Thyroid gland (tissue), 4 donors: Measurements from ENCODE around the gene MDH1B. TPM values are rescaled to one million over a fixed set of nuclear protein-coding genes. Genes with fewer than 3 reads are reported as not detected.

Experiments
- DNase-seq, 2 donors: peaks; one replicate each; pipeline ENCODE4 v3.0.0-alpha.2; 2019
- H3K27ac ChIP-seq, 3 donors: fragments of 200-600 bp; sonication (generic); 1 replicate in 2 of 3; 2 replicates in 1 of 3; pipeline ENCODE4 v1.5.1; 2016 to 2019; ENCODE audit warnings: mild to moderate bottlenecking in 1 of 3, moderate library complexity in 1 of 3
- H3K27me3 ChIP-seq: fragments of 200-600 bp; sonication (generic); one replicate; pipeline ENCODE4 v1.5.1; 2019
- H3K36me3 ChIP-seq, 2 donors: fragments of 200-600 bp; sonication (generic); one replicate each; pipeline ENCODE4 v1.5.1; 2016 to 2019
- H3K4me1 ChIP-seq, 2 donors: fragments of 200-600 bp; sonication (generic); one replicate each; pipeline ENCODE4 v1.5.1; 2017 to 2019
- H3K4me3 ChIP-seq, 3 donors: fragments of 200-600 bp; sonication (generic); replicated peaks in 1 of 3; 1 replicate in 2 of 3; 2 replicates in 1 of 3; pipeline ENCODE4 v1.5.1; 2016; ENCODE audit warnings: mild to moderate bottlenecking in 1 of 3
- H3K9me3 ChIP-seq: fragments of 200-600 bp; sonication (generic); one replicate; pipeline ENCODE4 v1.5.1; 2017
- POLR2A ChIP-seq, 2 donors: fragments of 450-650 bp; IDR thresholded peaks; one replicate each; pipeline ENCODE4 v1.6.1; 2017; ENCODE audit warnings: antibody characterized with exemption in 2 of 2, mild to moderate bottlenecking in 2 of 2, moderate library complexity in 1 of 2
- WGBS, 2 donors: methylation state at CpG; one replicate each; pipeline ENCODE4 v1.1.5; 2017; 5-methylcytosine and 5-hydroxymethylcytosine counted together
- intact Hi-C: fragments of 100-400 bp; cut with DNase I; formaldehyde crosslinking; loops from one replicate; pipeline ENCODE4 v1.15.1; 2023
- total RNA-seq, 4 donors: library from RNA; depleted of rRNA; stranded (reverse); fragments of >200 nt; gene quantifications; one replicate each; pipeline ENCODE4 v1.2.3, GENCODE V29; 2016
- TF ChIP-seq, protein P1 (sequence below), 6 experiments: fragments of 200-600 bp in 3 of 6; fragments of 450-650 bp in 3 of 6; sonication (generic) in 3 of 6; IDR thresholded peaks; one replicate each; pipeline ENCODE4 v1.5.1; 2016 to 2019; ENCODE audit warnings: antibody characterized with exemption in 6 of 6, mild to moderate bottlenecking in 2 of 6, inconsistent platforms in 1 of 6, moderate library complexity in 1 of 6

The MDH1B gene
- total RNA-seq, 4 donors from 2014 or later: 5.0 to 15.5 (median 11.5) TPM

DNA sequence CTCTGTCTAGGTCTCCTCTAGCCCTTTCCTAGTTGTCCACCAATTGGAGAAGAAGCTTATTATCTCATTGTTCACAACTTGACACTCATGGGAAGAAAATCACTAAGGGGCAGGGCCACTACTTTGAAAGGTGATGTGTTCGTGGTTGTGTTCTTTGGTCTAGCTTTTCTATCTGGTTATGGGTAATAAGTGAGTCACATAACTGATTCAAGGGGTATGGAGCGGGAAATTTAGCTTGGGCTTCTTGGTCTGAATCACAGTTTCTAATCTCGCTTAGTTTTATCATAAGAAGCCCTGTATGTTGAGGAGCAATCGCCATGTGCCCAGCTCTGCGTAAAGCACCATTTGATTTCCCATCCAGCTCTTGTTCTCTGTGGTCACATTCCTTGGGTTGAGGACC lies 28.2 kb downstream of the MDH1B start:
- H3K4me3 ChIP-seq: no peak overlapping the region
- H3K27me3 ChIP-seq: no peaks in the 10 kb centered on the region
- intact Hi-C loops: no loop called here
- H3K27ac ChIP-seq: no peak overlapping the region
- DNase-seq: no peak
- no peaks in the 10 kb centered on the region for H3K36me3 ChIP-seq
- H3K9me3 ChIP-seq: no peaks in the 10 kb centered on the region
- TF ChIP-seq, protein P1, sequence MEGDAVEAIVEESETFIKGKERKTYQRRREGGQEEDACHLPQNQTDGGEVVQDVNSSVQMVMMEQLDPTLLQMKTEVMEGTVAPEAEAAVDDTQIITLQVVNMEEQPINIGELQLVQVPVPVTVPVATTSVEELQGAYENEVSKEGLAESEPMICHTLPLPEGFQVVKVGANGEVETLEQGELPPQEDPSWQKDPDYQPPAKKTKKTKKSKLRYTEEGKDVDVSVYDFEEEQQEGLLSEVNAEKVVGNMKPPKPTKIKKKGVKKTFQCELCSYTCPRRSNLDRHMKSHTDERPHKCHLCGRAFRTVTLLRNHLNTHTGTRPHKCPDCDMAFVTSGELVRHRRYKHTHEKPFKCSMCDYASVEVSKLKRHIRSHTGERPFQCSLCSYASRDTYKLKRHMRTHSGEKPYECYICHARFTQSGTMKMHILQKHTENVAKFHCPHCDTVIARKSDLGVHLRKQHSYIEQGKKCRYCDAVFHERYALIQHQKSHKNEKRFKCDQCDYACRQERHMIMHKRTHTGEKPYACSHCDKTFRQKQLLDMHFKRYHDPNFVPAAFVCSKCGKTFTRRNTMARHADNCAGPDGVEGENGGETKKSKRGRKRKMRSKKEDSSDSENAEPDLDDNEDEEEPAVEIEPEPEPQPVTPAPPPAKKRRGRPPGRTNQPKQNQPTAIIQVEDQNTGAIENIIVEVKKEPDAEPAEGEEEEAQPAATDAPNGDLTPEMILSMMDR (IDR thresholded peaks at IDR 0.05): no peak
- TF ChIP-seq POLR2A (IDR thresholded peaks at IDR 0.05): no peak
- WGBS, 2 donors: 92% methylated on average over 5 of the region's 5 CpGs
- H3K4me1 ChIP-seq: no peaks in the 10 kb centered on the region

DNA sequence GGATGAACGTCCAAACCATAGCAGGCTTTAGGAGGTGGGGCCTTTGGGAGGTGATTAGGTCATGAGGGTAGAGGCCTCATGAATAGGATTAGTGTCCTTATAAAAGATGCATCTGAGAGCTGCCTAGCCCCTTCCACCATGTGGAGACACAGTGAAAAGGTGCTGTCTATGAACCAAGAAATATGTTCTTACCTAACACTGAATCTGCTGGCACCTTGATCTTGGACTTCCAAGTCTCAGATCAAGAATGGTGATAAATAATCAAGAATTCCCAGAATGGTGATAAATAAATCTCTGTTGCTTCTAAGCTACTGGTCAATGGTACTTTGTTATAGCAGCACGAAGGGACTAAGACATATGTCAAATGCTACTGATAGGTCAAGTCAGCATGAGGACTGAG lies 31.8 kb downstream of the MDH1B start:
- intact Hi-C loops: no loop called here

DNA sequence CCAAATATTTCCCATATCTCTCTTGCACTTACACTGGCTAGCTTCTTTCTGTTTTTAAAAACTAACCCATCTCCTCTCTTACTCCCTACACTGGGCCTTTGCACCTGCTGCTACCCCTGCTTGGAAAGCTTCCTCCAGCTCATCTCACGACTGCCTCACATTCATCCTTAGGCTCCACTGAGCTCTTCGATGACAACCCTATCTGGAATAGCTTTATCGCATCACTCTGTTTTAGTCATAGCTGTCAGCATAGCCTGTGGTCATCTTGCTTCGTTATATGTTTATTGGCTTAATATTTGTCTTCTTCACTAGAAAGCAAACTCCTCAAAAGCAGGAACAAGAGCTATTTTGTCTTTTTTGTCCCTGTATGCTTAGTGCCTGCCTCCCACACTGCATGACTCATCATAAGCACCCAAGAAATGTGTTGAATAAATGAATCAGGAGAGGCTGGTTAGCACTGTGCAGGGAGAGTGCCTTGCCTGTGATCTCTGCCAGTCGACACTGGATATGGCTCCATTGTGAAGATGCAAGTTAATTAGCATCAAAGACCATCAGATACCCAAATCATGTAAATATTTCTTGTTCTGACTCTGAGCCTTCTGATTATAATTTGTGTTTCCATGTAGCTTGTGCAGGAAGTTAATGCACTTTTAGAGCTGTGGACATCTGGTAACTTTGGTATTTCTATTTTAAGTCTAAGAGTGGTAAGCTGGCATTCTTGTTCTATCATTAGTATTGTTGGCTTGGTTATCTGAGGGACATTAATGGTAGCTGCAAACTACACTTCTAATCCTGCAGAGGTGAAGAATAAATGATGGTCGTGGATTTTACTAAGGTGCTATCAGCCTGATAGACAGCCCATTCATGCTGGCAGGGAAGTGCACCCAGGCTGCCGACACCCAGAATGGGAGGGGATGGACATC lies 36.6 kb downstream of the MDH1B start:
- intact Hi-C loops: no loop called here
- no peaks in the 10 kb centered on the region for H3K4me1 ChIP-seq
- no peaks in the 10 kb centered on the region for H3K27me3 ChIP-seq
- no peak overlapping the region for H3K4me3 ChIP-seq
- DNase-seq: no peak
- H3K9me3 ChIP-seq: no peaks in the 10 kb centered on the region
- no peaks in the 10 kb centered on the region for H3K36me3 ChIP-seq
- 83 to 88% methylated on average over 7 of the region's 7 CpGs for WGBS, 2 donors
- TF ChIP-seq POLR2A (IDR thresholded peaks at IDR 0.05): no peak
- TF ChIP-seq, protein P1 (IDR thresholded peaks at IDR 0.05): no peak
- H3K27ac ChIP-seq: no peak overlapping the region

More for the DNA sequence above, 31.8 kb downstream of the MDH1B start:
- no peaks in the 10 kb centered on the region for H3K4me1 ChIP-seq
- no peaks in the 10 kb centered on the region for H3K9me3 ChIP-seq
- TF ChIP-seq, protein P1 (IDR thresholded peaks at IDR 0.05): no peak
- TF ChIP-seq POLR2A (IDR thresholded peaks at IDR 0.05): no peak
- H3K27ac ChIP-seq: no peak overlapping the region
- 66 to 79% methylated on average over 2 of the region's 2 CpGs for WGBS, 2 donors
- DNase-seq: no peak
- no peaks in the 10 kb centered on the region for H3K27me3 ChIP-seq
- no peak overlapping the region for H3K4me3 ChIP-seq
- no peaks in the 10 kb centered on the region for H3K36me3 ChIP-seq

DNA sequence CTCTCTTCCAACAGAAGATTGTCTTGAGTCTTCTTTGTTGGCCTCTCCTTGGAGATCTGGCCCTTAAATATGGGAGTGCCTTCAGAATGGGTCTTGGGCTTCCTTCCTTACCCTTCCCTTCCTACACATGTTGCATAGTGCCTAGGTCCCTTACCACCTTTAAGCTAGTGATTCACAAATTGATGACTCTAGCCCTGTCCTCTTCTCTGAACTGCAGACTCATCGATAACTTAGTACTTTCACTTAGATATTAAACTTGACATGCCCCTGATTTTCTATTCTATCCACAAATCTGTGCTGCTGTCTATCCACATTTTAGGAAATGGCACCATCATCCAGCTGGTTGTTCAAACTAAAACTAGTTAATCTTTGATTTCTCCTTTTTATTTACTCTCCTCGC lies 37.8 kb downstream of the MDH1B start:
- Histone ChIP-seq H3K27me3 (no peaks in the 10 kb centered on the region), H3K4me1 (no peaks in the 10 kb centered on the region), H3K4me3 (no peak overlapping the region), H3K36me3 (no peaks in the 10 kb centered on the region), H3K9me3 (no peaks in the 10 kb centered on the region), H3K27ac (no peak overlapping the region)
- TF ChIP-seq POLR2A (IDR thresholded peaks at IDR 0.05): no peak
- TF ChIP-seq, protein P1 (IDR thresholded peaks at IDR 0.05): no peak
- no peak for DNase-seq
- WGBS, 2 donors: 90 to 92% methylated on average over 2 of the region's 2 CpGs
- intact Hi-C loops: no loop called here

DNA sequence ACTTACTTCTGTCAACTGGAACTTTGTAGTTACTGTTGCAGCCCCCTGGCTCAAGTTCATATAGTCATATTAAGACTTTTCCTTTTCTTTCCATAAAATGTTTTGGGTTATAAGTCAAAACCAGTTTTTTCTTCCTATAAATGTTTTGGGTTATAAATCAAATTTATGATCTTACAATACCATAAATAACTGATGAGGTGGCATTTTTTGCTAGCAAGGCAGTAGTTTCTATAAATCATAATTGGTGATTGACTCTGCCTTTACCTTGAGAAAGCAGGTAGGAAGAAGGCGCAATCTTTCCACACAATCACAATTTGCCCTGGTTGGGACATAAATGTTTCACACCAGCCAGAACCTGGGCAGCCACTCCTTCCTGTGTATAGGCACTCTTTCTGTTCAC lies 41.8 kb downstream of the MDH1B start:
- intact Hi-C loops: no loop called here
- TF ChIP-seq, protein P1 (IDR thresholded peaks at IDR 0.05): no peak
- no peak for TF ChIP-seq POLR2A (IDR thresholded peaks at IDR 0.05)
- H3K27me3 ChIP-seq: no peaks in the 10 kb centered on the region
- H3K9me3 ChIP-seq: no peaks in the 10 kb centered on the region
- no peaks in the 10 kb centered on the region for H3K4me1 ChIP-seq
- no peak overlapping the region for H3K4me3 ChIP-seq
- 94 to 95% methylated on average over 1 of the region's 1 CpG for WGBS, 2 donors
- H3K36me3 ChIP-seq: no peaks in the 10 kb centered on the region
- DNase-seq: no peak
- H3K27ac ChIP-seq: no peak overlapping the region
